ENCODE measurements around the gene GRIA1. TPM values are rescaled to one million over a fixed set of nuclear protein-coding genes. Genes with fewer than 3 reads are reported as not detected.

GRIA1 gene
- total and polyA plus RNA-seq, 8 donors = 2.9 to 20.2 (median 11.2) TPM

GRCh38 chr5:153623751-153624450 lies 133.4 kb downstream of the GRIA1 start:
- DNase-seq (no peak), ATAC-seq (no peak)
- Histone ChIP-seq H3K4me3 (no peak overlapping the region), H3K36me3 (no peaks in the 10 kb centered on the region), H3K4me1 (peaks cover 0 to 3% of the 10 kb centered on the region in 2 donors), H3K27ac (no peak overlapping the region), H3K9me3 (no peaks in the 10 kb centered on the region), H3K27me3 (no peaks in the 10 kb centered on the region)
- intact Hi-C loops (cut with DNase I) = no loop called here
- no peak for TF ChIP-seq CTCF (IDR thresholded peaks at IDR 0.05)

- H3K27me3 ChIP-seq = no peaks in the 10 kb centered on the region
- no peak for TF ChIP-seq CTCF (IDR thresholded peaks at IDR 0.05)
- H3K36me3 ChIP-seq = no peaks in the 10 kb centered on the region
- no peak for DNase-seq
- no peaks in the 10 kb centered on the region for H3K9me3 ChIP-seq
- peaks cover 3% of the 10 kb centered on the region in 2 donors for H3K4me1 ChIP-seq
- ATAC-seq = no peak
- no peak overlapping the region for H3K27ac ChIP-seq
- intact Hi-C loops (cut with DNase I) = no loop called here
- no peak overlapping the region for H3K4me3 ChIP-seq
Observed at GRCh38 chr5:153624451-153624765, 133.9 kb downstream of the GRIA1 start.

GRCh38 chr5:153625826-153626354 lies 135.4 kb downstream of the GRIA1 start:
- H3K36me3 ChIP-seq = no peaks in the 10 kb centered on the region
- intact Hi-C loops (cut with DNase I) = no loop called here
- ATAC-seq (no peak), DNase-seq (no peak)
- peaks cover 3% of the 10 kb centered on the region in 2 donors for H3K4me1 ChIP-seq
- H3K9me3 ChIP-seq = no peaks in the 10 kb centered on the region
- H3K27ac ChIP-seq = no peak overlapping the region
- TF ChIP-seq CTCF (IDR thresholded peaks at IDR 0.05) = no peak
- no peak overlapping the region for H3K4me3 ChIP-seq
- H3K27me3 ChIP-seq = no peaks in the 10 kb centered on the region

GRCh38 chr5:153626836-153627235 lies 136.4 kb downstream of the GRIA1 start:
- H3K36me3 ChIP-seq = no peaks in the 10 kb centered on the region
- TF ChIP-seq CTCF (IDR thresholded peaks at IDR 0.05) = no peak
- H3K4me3 ChIP-seq = no peak overlapping the region
- no peaks in the 10 kb centered on the region for H3K9me3 ChIP-seq
- H3K4me1 ChIP-seq = peaks cover 3% of the 10 kb centered on the region in 2 donors
- no peaks in the 10 kb centered on the region for H3K27me3 ChIP-seq
- H3K27ac ChIP-seq = no peak overlapping the region
- intact Hi-C loops (cut with DNase I) = no loop called here
- ATAC-seq (no peak), DNase-seq (no peak)

GRCh38 chr5:153629027-153629895 lies 138.8 kb downstream of the GRIA1 start:
- Histone ChIP-seq H3K36me3 (no peaks in the 10 kb centered on the region), H3K9me3 (no peaks in the 10 kb centered on the region), H3K27ac (peak overlapping the region; percentile 19 to 20), H3K4me3 (no peak overlapping the region), H3K27me3 (no peaks in the 10 kb centered on the region), H3K4me1 (peaks cover 3% of the 10 kb centered on the region in 2 donors)
- no peak for TF ChIP-seq CTCF (IDR thresholded peaks at IDR 0.05)
- DNase-seq (peak in 3 of 4 donors; percentile 21 to 46 (median 45)), ATAC-seq (peak; percentile 95)
- intact Hi-C loops (cut with DNase I) = no loop called here
